ENCODE data around the gene FLCN. TPM values are rescaled to one million over a fixed set of nuclear protein-coding genes. Genes with fewer than 3 reads are reported as not detected.

Gene FLCN
- total RNA-seq, 4 donors from 2014 or later = 13.2 to 82.0 (median 61.5) TPM

DNA sequence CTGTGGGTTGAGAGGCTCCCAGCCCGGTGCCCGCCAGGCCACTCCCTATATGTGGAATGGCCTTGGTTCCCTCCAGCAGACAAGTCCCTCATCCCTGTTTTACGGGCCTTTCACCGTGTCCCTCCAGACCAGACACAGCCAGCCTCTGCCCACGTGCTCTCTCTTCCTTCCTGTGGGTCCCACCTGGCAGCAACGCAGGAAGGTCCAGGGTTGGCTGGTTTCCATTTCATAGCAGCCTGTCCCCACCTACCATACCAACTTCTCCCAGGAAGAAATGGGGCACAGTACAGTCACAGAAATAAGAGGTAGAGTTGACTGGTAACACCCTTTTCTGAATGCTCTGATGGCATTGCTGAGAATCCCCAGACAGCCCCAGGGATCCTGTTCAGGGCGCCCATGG is 65.8 kb downstream of the FLCN start:
- Histone ChIP-seq H3K4me3 (no peak overlapping the region), H3K4me1 (no peaks in the 10 kb centered on the region), H3K36me3 (no peaks in the 10 kb centered on the region), H3K27ac (no peak overlapping the region), H3K27me3 (no peaks in the 10 kb centered on the region), H3K9me3 (no peaks in the 10 kb centered on the region)
- no peak for TF ChIP-seq POLR2A (IDR thresholded peaks at IDR 0.05)
- TF ChIP-seq, protein P1, sequence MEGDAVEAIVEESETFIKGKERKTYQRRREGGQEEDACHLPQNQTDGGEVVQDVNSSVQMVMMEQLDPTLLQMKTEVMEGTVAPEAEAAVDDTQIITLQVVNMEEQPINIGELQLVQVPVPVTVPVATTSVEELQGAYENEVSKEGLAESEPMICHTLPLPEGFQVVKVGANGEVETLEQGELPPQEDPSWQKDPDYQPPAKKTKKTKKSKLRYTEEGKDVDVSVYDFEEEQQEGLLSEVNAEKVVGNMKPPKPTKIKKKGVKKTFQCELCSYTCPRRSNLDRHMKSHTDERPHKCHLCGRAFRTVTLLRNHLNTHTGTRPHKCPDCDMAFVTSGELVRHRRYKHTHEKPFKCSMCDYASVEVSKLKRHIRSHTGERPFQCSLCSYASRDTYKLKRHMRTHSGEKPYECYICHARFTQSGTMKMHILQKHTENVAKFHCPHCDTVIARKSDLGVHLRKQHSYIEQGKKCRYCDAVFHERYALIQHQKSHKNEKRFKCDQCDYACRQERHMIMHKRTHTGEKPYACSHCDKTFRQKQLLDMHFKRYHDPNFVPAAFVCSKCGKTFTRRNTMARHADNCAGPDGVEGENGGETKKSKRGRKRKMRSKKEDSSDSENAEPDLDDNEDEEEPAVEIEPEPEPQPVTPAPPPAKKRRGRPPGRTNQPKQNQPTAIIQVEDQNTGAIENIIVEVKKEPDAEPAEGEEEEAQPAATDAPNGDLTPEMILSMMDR (IDR thresholded peaks at IDR 0.05) = no peak
- DNase-seq = no peak
- intact Hi-C loops (cut with DNase I; ENCODE audit: low total_unique reads) = no loop called here

DNA sequence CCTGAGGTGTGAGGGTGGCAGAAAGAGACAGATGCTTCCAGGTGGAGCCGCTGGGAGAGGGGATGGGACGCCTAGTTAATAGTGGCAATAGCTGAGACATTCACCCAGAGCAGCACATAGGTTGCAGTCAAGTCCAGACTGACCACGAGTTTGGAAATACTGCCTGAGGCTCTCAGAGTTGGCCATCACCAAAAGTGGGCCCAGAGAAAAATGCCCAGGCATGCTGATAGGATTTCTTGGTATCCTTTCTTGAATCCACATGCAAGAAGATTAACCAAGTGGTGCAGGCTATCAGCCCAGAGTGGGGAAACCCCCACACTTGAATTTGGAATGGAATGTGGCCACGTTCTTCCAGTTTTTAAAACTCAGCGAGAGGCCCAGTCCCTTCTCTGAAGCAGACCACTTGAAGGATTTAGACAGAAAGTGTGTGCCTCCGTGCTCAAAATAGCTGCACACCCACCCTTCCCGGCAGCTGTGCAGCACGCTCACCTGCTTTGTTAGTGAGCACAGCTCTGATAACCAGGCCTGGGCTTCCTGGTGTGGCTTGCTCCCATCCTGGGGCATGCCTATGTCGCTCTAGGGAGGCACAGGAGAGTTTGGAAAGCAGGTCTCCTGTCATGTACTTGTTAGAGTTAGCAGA is 66.5 kb downstream of the FLCN start:
- no peaks in the 10 kb centered on the region for H3K27me3 ChIP-seq
- no peaks in the 10 kb centered on the region for H3K4me1 ChIP-seq
- no peak overlapping the region for H3K4me3 ChIP-seq
- DNase-seq = no peak
- intact Hi-C loops (cut with DNase I; ENCODE audit: low total_unique reads) = no loop called here
- H3K36me3 ChIP-seq = no peaks in the 10 kb centered on the region
- H3K27ac ChIP-seq = no peak overlapping the region
- H3K9me3 ChIP-seq = no peaks in the 10 kb centered on the region
- TF ChIP-seq POLR2A (IDR thresholded peaks at IDR 0.05) = no peak
- TF ChIP-seq, protein P1 (IDR thresholded peaks at IDR 0.05) = no peak

DNA sequence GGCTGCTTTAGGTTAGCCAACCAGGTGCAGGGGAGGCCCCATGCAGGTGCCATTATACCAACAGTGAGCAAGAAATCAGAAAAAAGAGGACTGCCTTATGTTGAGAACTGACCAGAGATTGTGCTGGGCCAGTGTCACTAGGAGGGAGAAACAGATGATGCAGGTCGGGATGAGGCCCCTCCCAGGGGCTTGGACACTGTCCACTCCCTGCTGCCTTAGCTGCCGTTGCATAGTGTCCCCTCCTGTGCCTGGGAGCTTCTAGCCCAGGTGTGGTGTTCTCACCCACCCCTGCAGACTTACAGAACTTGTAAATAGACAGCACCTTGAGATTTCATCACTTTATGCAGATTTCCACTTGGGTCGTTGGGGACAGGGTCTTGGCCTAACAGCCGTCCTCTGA is 67.6 kb downstream of the FLCN start:
- intact Hi-C loops (cut with DNase I; ENCODE audit: low total_unique reads) = no loop called here
- Histone ChIP-seq H3K27me3 (no peaks in the 10 kb centered on the region), H3K9me3 (no peaks in the 10 kb centered on the region), H3K27ac (no peak overlapping the region), H3K4me1 (no peaks in the 10 kb centered on the region), H3K36me3 (no peaks in the 10 kb centered on the region), H3K4me3 (no peak overlapping the region)
- no peak for DNase-seq
- no peak for TF ChIP-seq POLR2A (IDR thresholded peaks at IDR 0.05)
- TF ChIP-seq, protein P1 (IDR thresholded peaks at IDR 0.05) = no peak

DNA sequence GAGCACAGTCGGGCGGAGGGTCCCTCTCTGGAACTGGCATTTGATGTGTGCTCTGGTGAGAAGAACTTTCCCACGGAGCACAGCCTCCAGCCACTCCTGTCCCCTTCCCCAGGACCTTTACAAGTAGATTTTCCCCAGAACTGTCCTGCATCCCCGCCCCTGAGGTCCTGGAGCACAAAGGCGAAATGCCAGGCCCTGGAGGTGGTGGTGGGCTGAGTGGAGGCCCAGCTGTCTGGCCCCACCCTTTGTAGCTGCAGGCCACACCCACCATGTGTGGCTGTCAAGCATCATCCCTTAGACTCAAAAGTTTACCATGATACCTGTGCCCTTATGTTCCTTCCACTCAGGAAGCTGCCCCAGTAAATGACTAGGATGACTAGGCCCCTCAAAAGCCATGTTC is 68.6 kb downstream of the FLCN start:
- no peak for DNase-seq
- no peak for TF ChIP-seq POLR2A (IDR thresholded peaks at IDR 0.05)
- TF ChIP-seq, protein P1 (IDR thresholded peaks at IDR 0.05) = no peak
- intact Hi-C loops (cut with DNase I; ENCODE audit: low total_unique reads) = no loop called here
- Histone ChIP-seq H3K36me3 (no peaks in the 10 kb centered on the region), H3K9me3 (no peaks in the 10 kb centered on the region), H3K4me1 (no peaks in the 10 kb centered on the region), H3K4me3 (no peak overlapping the region), H3K27me3 (no peaks in the 10 kb centered on the region), H3K27ac (no peak overlapping the region)

DNA sequence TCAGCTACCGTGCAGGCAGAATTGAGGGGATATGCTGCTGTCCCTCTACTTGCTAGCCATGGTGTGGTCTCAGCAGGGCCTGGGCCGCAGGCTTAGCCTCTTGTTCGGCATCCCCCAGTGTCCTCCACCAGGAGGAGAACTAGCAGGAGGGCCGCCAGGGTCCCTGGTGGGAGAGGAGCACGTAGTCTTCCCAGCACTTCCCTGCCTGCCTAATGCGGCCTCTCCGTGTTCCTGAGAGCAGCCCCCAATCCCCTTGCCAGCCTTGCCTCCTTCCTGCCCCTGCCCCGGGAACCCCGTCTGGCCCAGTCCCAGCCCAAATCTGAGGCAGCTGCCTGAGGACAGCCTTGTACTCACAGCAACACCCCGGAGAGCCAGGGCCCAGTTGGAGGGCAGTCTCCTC is 69.0 kb downstream of the FLCN start:
- Histone ChIP-seq H3K36me3 (no peaks in the 10 kb centered on the region), H3K4me3 (no peak overlapping the region), H3K9me3 (no peaks in the 10 kb centered on the region), H3K27me3 (no peaks in the 10 kb centered on the region), H3K4me1 (no peaks in the 10 kb centered on the region), H3K27ac (no peak overlapping the region)
- TF ChIP-seq POLR2A (IDR thresholded peaks at IDR 0.05) = no peak
- TF ChIP-seq, protein P1 (IDR thresholded peaks at IDR 0.05) = no peak
- DNase-seq = no peak
- intact Hi-C loops (cut with DNase I; ENCODE audit: low total_unique reads) = no loop called here

Measured in uterus (tissue), 4 donors.